GM13976 (cell line): ENCODE data around the gene ZNF324.
"Not testable (repeated sequence)": the region's sequence is repeated elsewhere in the genome, so short reads cannot be mapped to it uniquely, and the experiment has no call there.

ENCODE experiments used
- DNase-seq: peaks from one replicate; pipeline ENCODE4 v3.0.0; 2012; ENCODE audit warnings: low spot score
- CTCF ChIP-seq: IDR thresholded peaks from 2 replicates; pipeline ENCODE4 v1.5.1; 2012; ENCODE audit warnings: borderline replicate concordance, mild to moderate bottlenecking; ENCODE audit not compliant: insufficient read depth; ENCODE audit errors: extremely low read depth, missing control alignments, control extremely low read depth
- in situ Hi-C: fragments of 300-500 bp; cut with MboI; formaldehyde crosslinking; loops from one replicate; pipeline ENCODE4 v1.12.0; 2022; ENCODE audit warnings: low sequenced_read_pairs, mixed read lengths, inconsistent platforms; ENCODE audit not compliant: unreplicated experiment

The ZNF324 gene

GRCh38 chr19:58491393-58491792, 24.5 kb downstream of the ZNF324 start:
- in situ Hi-C loops, result no loop called here
- no peak for TF ChIP-seq CTCF

GRCh38 chr19:58492265-58492664, 25.4 kb downstream of the ZNF324 start:
- in situ Hi-C loops, result no loop called here
- TF ChIP-seq CTCF, result no peak
- DNase-seq, result no peak

More at GRCh38 chr19:58491393-58491792, 24.5 kb downstream of the ZNF324 start:
- DNase-seq, result no peak

- no peak for DNase-seq
- TF ChIP-seq CTCF, result no peak
- in situ Hi-C loops, result no loop called here
Observed at GRCh38 chr19:58497634-58498170, 30.8 kb downstream of the ZNF324 start.

GRCh38 chr19:58498316-58499020, 31.6 kb downstream of the ZNF324 start:
- TF ChIP-seq CTCF, result no peak
- in situ Hi-C loops, result no loop called here
- DNase-seq, result no peak

GRCh38 chr19:58499021-58499927, 32.4 kb downstream of the ZNF324 start:
- TF ChIP-seq CTCF, result no peak

GRCh38 chr19:58500242-58500641, 33.4 kb downstream of the ZNF324 start:
- TF ChIP-seq CTCF, result no peak
- in situ Hi-C loops, result no loop called here
- DNase-seq, result no peak

More at GRCh38 chr19:58499021-58499927, 32.4 kb downstream of the ZNF324 start:
- in situ Hi-C loops, result no loop called here
- DNase-seq, result peak; percentile 100

GRCh38 chr19:58507602-58508223, 40.8 kb downstream of the ZNF324 start:
- DNase-seq, in situ Hi-C loops: not testable (repeated sequence)
